IMR-90 (cell line): ENCODE measurements around the gene PSMC5. TPM values are rescaled to one million over a fixed set of nuclear protein-coding genes. Genes with fewer than 3 reads are reported as not detected.

Experiments used
- ATAC-seq: fragments of 200-7000 bp; cut with Tn5 transposase; 2 replicates; pipeline ENCODE4 v1.9.1; 2020; ENCODE audit warnings: low read depth, mild to moderate bottlenecking, moderate library complexity
- BruUV-seq: library from RNA; stranded (reverse); fragments of 400-500 nt; replicated peaks from 2 replicates; lab custom pipeline; 2021; lab: Mats Ljungman, UMichigan
- CTCF ChIA-PET: fragments of 300-600 bp; formaldehyde crosslinking; extraction: SDS; loops from one replicate; lab custom pipeline; 2021; ENCODE audit warnings: antibody characterized with exemption; lab: Yijun Ruan, JAX
- POLR2A ChIA-PET: fragments of 300-600 bp; sonication (Branson Sonifier 250); formaldehyde crosslinking; loops from one replicate; lab custom pipeline; 2022; ENCODE audit warnings: antibody characterized with exemption; ENCODE audit not compliant: unreplicated experiment; lab: Charles Lee
- DNase-seq: peaks from one replicate; pipeline ENCODE4 v3.0.0; 2013
- H2AFZ ChIP-seq: replicated peaks from 2 replicates; pipeline ENCODE3; 2013; ENCODE audit warnings: low read length, mild to moderate bottlenecking; ENCODE audit not compliant: poor library complexity
- H2AK5ac ChIP-seq: 2 replicates; pipeline ENCODE4 v1.6.1; 2013; ENCODE audit warnings: low read depth, low read length, inconsistent platforms
- H2AK9ac ChIP-seq: replicated peaks from 2 replicates; pipeline ENCODE3; 2013; ENCODE audit warnings: mild to moderate bottlenecking, low read depth, low read length, moderate library complexity; ENCODE audit not compliant: poor library complexity
- H2BK120ac ChIP-seq: 2 replicates; pipeline ENCODE4 v1.6.1; 2013; ENCODE audit warnings: low read depth, low read length, inconsistent platforms
- H2BK15ac ChIP-seq: 3 replicates; pipeline ENCODE4 v1.6.1; 2013; ENCODE audit warnings: low read depth, low read length, inconsistent platforms
- H2BK20ac ChIP-seq: 2 replicates; pipeline ENCODE4 v1.6.1; 2013; ENCODE audit warnings: low read depth, mild to moderate bottlenecking, inconsistent platforms, low read length, moderate library complexity
- H2BK5ac ChIP-seq: 2 replicates; pipeline ENCODE4 v1.6.1; 2013; ENCODE audit warnings: mild to moderate bottlenecking, low read depth, low read length, inconsistent platforms; ENCODE audit not compliant: poor library complexity, severe bottlenecking
- H3K14ac ChIP-seq: replicated peaks from 2 replicates; pipeline ENCODE4 v1.6.1; 2013; ENCODE audit warnings: low read depth, low read length, inconsistent platforms
- H3K18ac ChIP-seq: 2 replicates; pipeline ENCODE4 v1.6.1; 2013; ENCODE audit warnings: low read depth, low read length, control low read depth
- H3K23ac ChIP-seq: 2 replicates; pipeline ENCODE4 v1.6.1; 2013; ENCODE audit warnings: low read depth, low read length, inconsistent platforms
- H3K27ac ChIP-seq: 2 replicates; pipeline ENCODE4 v1.5.1; 2013; ENCODE audit warnings: mild to moderate bottlenecking, control low read depth, low read length; ENCODE audit not compliant: insufficient read depth
- H3K27me3 ChIP-seq: 2 replicates; pipeline ENCODE4 v1.6.1; 2013; ENCODE audit warnings: low read length; ENCODE audit not compliant: control insufficient read depth, insufficient read depth
- H3K36me3 ChIP-seq: 2 replicates; pipeline ENCODE4 v1.6.1; 2013; ENCODE audit warnings: low read length, mixed read lengths; ENCODE audit not compliant: control insufficient read depth, insufficient read depth
- H3K4ac ChIP-seq: 2 replicates; pipeline ENCODE4 v1.6.1; 2013; ENCODE audit warnings: low read depth, low read length, inconsistent platforms
- H3K4me1 ChIP-seq: 2 replicates; pipeline ENCODE4 v1.6.1; 2013; ENCODE audit warnings: low read length, mixed read lengths; ENCODE audit not compliant: control insufficient read depth, insufficient read depth
- H3K4me2 ChIP-seq: 2 replicates; pipeline ENCODE4 v1.6.1; 2013; ENCODE audit warnings: low read depth, mild to moderate bottlenecking, control low read depth, low read length, moderate library complexity
- H3K4me3 ChIP-seq: 2 replicates; pipeline ENCODE4 v1.5.1; 2013; ENCODE audit warnings: low read depth, mild to moderate bottlenecking, control low read depth, low read length, moderate library complexity; ENCODE audit not compliant: insufficient read depth
- H3K56ac ChIP-seq: 2 replicates; pipeline ENCODE4 v1.6.1; 2013; ENCODE audit warnings: low read length, inconsistent platforms; ENCODE audit not compliant: insufficient read depth; ENCODE audit errors: extremely low read depth
- H3K79me1 ChIP-seq, 2 experiments: 2 replicates each; pipeline ENCODE4 v1.6.1; 2013; ENCODE audit warnings: low read length in 2 of 2, inconsistent platforms in 1 of 2, low read depth in 1 of 2
- H3K9ac ChIP-seq: 2 replicates; pipeline ENCODE4 v1.6.1; 2013; ENCODE audit warnings: low read depth, low read length, control low read depth
- H3K9me1 ChIP-seq: 2 replicates; pipeline ENCODE4 v1.6.1; 2013; ENCODE audit warnings: low read length, inconsistent platforms; ENCODE audit not compliant: insufficient read depth
- H3K9me3 ChIP-seq: 2 replicates; pipeline ENCODE4 v1.6.1; 2013; ENCODE audit warnings: low read length; ENCODE audit not compliant: control insufficient read depth, insufficient read depth
- H4K20me1 ChIP-seq: 2 replicates; pipeline ENCODE4 v1.6.1; 2013; ENCODE audit warnings: low read length, inconsistent platforms; ENCODE audit not compliant: insufficient read depth
- H4K5ac ChIP-seq: 2 replicates; pipeline ENCODE4 v1.6.1; 2013; ENCODE audit warnings: mild to moderate bottlenecking, low read depth, low read length, control low read depth
- H4K8ac ChIP-seq, 2 experiments: 2 replicates each; pipeline ENCODE4 v1.6.1; 2013; ENCODE audit warnings: low read depth in 2 of 2, low read length in 2 of 2, control low read depth in 1 of 2, inconsistent platforms in 1 of 2
- H4K91ac ChIP-seq: 2 replicates; pipeline ENCODE4 v1.6.1; 2013; ENCODE audit warnings: low read depth, low read length, inconsistent platforms; ENCODE audit not compliant: insufficient read depth
- BHLHE40 ChIP-seq: fragments of 150-350 bp; IDR thresholded peaks from 2 replicates; pipeline ENCODE4 v1.6.1; 2016; ENCODE audit warnings: mild to moderate bottlenecking, low read depth, low read length
- CEBPB ChIP-seq: IDR thresholded peaks from 2 replicates; pipeline ENCODE4 v1.6.1; 2012; ENCODE audit warnings: low read depth, low read length, improper control_type of control experiment
- CHD1 ChIP-seq: IDR thresholded peaks from 2 replicates; pipeline ENCODE4 v1.6.1; 2012; ENCODE audit warnings: low read depth, low read length, improper control_type of control experiment
- CTCF ChIP-seq: conservative IDR thresholded peaks from 2 replicates; pipeline ENCODE4 v1.5.1; 2012; ENCODE audit warnings: mild to moderate bottlenecking, low read depth, low read length, improper control_type of control experiment
- ELK1 ChIP-seq: fragments of 150-350 bp; IDR thresholded peaks from 2 replicates; pipeline ENCODE4 v1.6.1; 2016; ENCODE audit warnings: low read depth, mild to moderate bottlenecking, low read length, moderate library complexity, borderline replicate concordance
- FOS ChIP-seq: fragments of 150-350 bp; IDR thresholded peaks from 2 replicates; pipeline ENCODE4 v1.6.1; 2016; ENCODE audit warnings: low read depth, low read length
- MAFK ChIP-seq: IDR thresholded peaks from 2 replicates; pipeline ENCODE4 v1.6.1; 2012; ENCODE audit warnings: low read depth, low read length, improper control_type of control experiment
- MAZ ChIP-seq: IDR thresholded peaks from 2 replicates; pipeline ENCODE4 v1.6.1; 2012; ENCODE audit warnings: low read depth, mild to moderate bottlenecking, low read length, improper control_type of control experiment, moderate library complexity, borderline replicate concordance
- MXI1 ChIP-seq: IDR thresholded peaks from 2 replicates; pipeline ENCODE4 v1.6.1; 2012; ENCODE audit warnings: low read depth, mild to moderate bottlenecking, low read length, moderate library complexity, borderline replicate concordance
- NFE2L2 ChIP-seq: fragments of 150-350 bp; IDR thresholded peaks from 2 replicates; pipeline ENCODE4 v1.6.1; 2016; ENCODE audit warnings: low read depth, mild to moderate bottlenecking, low read length
- POLR2A ChIP-seq: IDR thresholded peaks from 2 replicates; pipeline ENCODE4 v1.6.1; 2012; ENCODE audit warnings: mild to moderate bottlenecking, low read depth, low read length
- RAD21 ChIP-seq: IDR thresholded peaks from 2 replicates; pipeline ENCODE4 v1.6.1; 2012; ENCODE audit warnings: low read length, improper control_type of control experiment
- RCOR1 ChIP-seq: IDR thresholded peaks from 2 replicates; pipeline ENCODE4 v1.6.1; 2012; ENCODE audit warnings: mild to moderate bottlenecking, low read length, improper control_type of control experiment; ENCODE audit not compliant: insufficient replicate concordance
- RFX5 ChIP-seq: IDR thresholded peaks from 2 replicates; pipeline ENCODE4 v1.8.0; 2012; ENCODE audit warnings: low read depth, mild to moderate bottlenecking, low read length, moderate library complexity
- SMC3 ChIP-seq: fragments of 150-350 bp; IDR thresholded peaks from 2 replicates; pipeline ENCODE4 v1.6.1; 2016; ENCODE audit warnings: low read depth, mild to moderate bottlenecking, antibody characterized with exemption, low read length, moderate library complexity
- WGBS, 2 experiments: methylation state at CpG; one replicate each; pipeline versions ENCODE4 v1.1.5 to v1.1.7; 2013; ENCODE audit warnings: missing lambda C conversion rate in 2 of 2; ENCODE audit not compliant: insufficient read length in 1 of 2; ENCODE audit errors: extremely low coverage in 2 of 2; 5-methylcytosine and 5-hydroxymethylcytosine counted together
- dilution Hi-C: fragments of 300-500 bp; cut with HindIII; formaldehyde crosslinking; loops from one replicate; pipeline ENCODE4 v1.14.3; 2018; ENCODE audit warnings: low sequenced_read_pairs; ENCODE audit not compliant: unreplicated experiment
- in situ Hi-C: fragments of 300-500 bp; cut with MboI; formaldehyde crosslinking; loops from 3 replicates; pipeline ENCODE4 v1.14.3; 2019; ENCODE audit warnings: low sequenced_read_pairs, inconsistent platforms, mixed read lengths
- intact Hi-C: fragments of 100-400 bp; cut with micrococcal nuclease; formaldehyde crosslinking; loops from 2 replicates; pipeline ENCODE4 v1.10.0; 2022
- polyA plus RNA-seq, 3 experiments: library from polyadenylated mRNA; depleted of rRNA; stranded (reverse); fragments of >200 nt; gene quantifications; 2 replicates each; pipeline ENCODE4 v1.2.3, GENCODE V29; 2012; ENCODE audit warnings: low replicate concordance in 1 of 3
- total RNA-seq: library from RNA; depleted of rRNA; stranded (reverse); fragments of >200 nt; gene quantifications from 2 replicates; pipeline ENCODE4 v1.2.3, GENCODE V29; 2012
- TF ChIP-seq, protein P1 (sequence below): fragments of 150-350 bp; IDR thresholded peaks from 2 replicates; pipeline ENCODE4 v1.6.1; 2017; ENCODE audit warnings: mild to moderate bottlenecking, antibody characterized with exemption, low read length, low read depth

The PSMC5 gene
- total and polyA plus RNA-seq, 2 of the 4 experiments (the other 2 are of a cell fraction): 105 to 165 TPM

GRCh38 chr17:63823659-63824331 is 3.4 kb upstream of the PSMC5 start:
- Histone ChIP-seq H4K91ac (no peak overlapping the region), H3K56ac (no peak overlapping the region), H3K4me2 (no peak overlapping the region), H3K9me1 (peaks cover 20% of the 10 kb centered on the region), H3K9me3 (no peaks in the 10 kb centered on the region), H3K14ac (no peak overlapping the region), H3K36me3 (peaks cover 61% of the 10 kb centered on the region), H3K27me3 (no peaks in the 10 kb centered on the region), H3K4me3 (no peak overlapping the region), H4K5ac (no peak overlapping the region), H2AK5ac (no peak overlapping the region), H3K18ac (no peak overlapping the region), H3K27ac (no peak overlapping the region), H4K20me1 (peaks cover 31% of the 10 kb centered on the region), H3K4ac (no peak overlapping the region), H3K4me1 (peaks cover 4% of the 10 kb centered on the region), H2BK15ac (no peak overlapping the region), H3K9ac (no peak overlapping the region), H2AFZ (no peak overlapping the region), H4K8ac (no peak overlapping the region), H3K79me1 (peaks cover 43 to 83% of the 10 kb centered on the region in 2 experiments), H2BK120ac (no peak overlapping the region), H2BK5ac (no peak overlapping the region), H3K23ac (no peak overlapping the region), H2AK9ac (no peak overlapping the region), H2BK20ac (no peak overlapping the region)
- ChIA-PET POLR2A (no interaction called here), CTCF (no interaction called here)
- dilution Hi-C loops: no loop called here
- BruUV-seq: no TSS peak
- 94% methylated on average over 3 of the region's 13 CpGs; no CpG with 5 or more reads in 1 of the 2 experiments for whole genome bisulfite sequencing, 2 experiments
- no peak for TF ChIP-seq CHD1
- no peak for TF ChIP-seq NFE2L2
- TF ChIP-seq MAFK: no peak
- TF ChIP-seq CTCF: no peak
- no peak for TF ChIP-seq RAD21
- TF ChIP-seq FOS: no peak
- TF ChIP-seq, protein P1, sequence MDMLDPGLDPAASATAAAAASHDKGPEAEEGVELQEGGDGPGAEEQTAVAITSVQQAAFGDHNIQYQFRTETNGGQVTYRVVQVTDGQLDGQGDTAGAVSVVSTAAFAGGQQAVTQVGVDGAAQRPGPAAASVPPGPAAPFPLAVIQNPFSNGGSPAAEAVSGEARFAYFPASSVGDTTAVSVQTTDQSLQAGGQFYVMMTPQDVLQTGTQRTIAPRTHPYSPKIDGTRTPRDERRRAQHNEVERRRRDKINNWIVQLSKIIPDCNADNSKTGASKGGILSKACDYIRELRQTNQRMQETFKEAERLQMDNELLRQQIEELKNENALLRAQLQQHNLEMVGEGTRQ: no peak
- no peak for TF ChIP-seq MAZ
- no peak for TF ChIP-seq POLR2A
- TF ChIP-seq SMC3: no peak
- TF ChIP-seq CEBPB: no peak
- TF ChIP-seq BHLHE40: no peak
- no peak for TF ChIP-seq RCOR1
- TF ChIP-seq RFX5: no peak
- TF ChIP-seq ELK1: no peak
- TF ChIP-seq MXI1: no peak
- in situ Hi-C loops: no loop called here
- intact Hi-C loops: no loop called here
- DNase-seq (no peak), ATAC-seq (no peak)
